Kidney epithelial cell (primary cell): ENCODE measurements around the gene COCH. TPM values are rescaled to one million over a fixed set of nuclear protein-coding genes. Genes with fewer than 3 reads are reported as not detected.
"Not testable (repeated sequence)": the region's sequence is repeated elsewhere in the genome, so short reads cannot be mapped to it uniquely, and the experiment has no call there.

Experiments used
- DNase-seq: peaks from one replicate; pipeline ENCODE4 v3.0.0-alpha.2; 2010; ENCODE audit warnings: low read depth
- H3K27me3 ChIP-seq: 2 replicates; pipeline ENCODE4 v1.6.0; 2011; ENCODE audit warnings: low read length; ENCODE audit not compliant: control insufficient read depth, insufficient read depth
- H3K36me3 ChIP-seq: 2 replicates; pipeline ENCODE4 v1.5.1; 2011; ENCODE audit warnings: low read length; ENCODE audit not compliant: control insufficient read depth, insufficient read depth
- H3K4me3 ChIP-seq: 2 replicates; pipeline ENCODE4 v1.5.1; 2011; ENCODE audit warnings: low read depth, mild to moderate bottlenecking, control low read depth, low read length
- total RNA-seq: library from RNA; depleted of rRNA; stranded (reverse); fragments of >200 nt; gene quantifications from 2 replicates; pipeline ENCODE4 v1.2.3, GENCODE V29; 2015
- TF ChIP-seq, protein P1 (sequence below): IDR thresholded peaks from 2 replicates; pipeline ENCODE4 v1.5.1; 2011; ENCODE audit warnings: mild to moderate bottlenecking, moderate library complexity, low read length, control low read depth, inconsistent platforms; ENCODE audit not compliant: insufficient read depth, poor library complexity, severe bottlenecking

COCH gene
- total RNA-seq, 1 donor from 2014 or later = 16.4 TPM

DNA sequence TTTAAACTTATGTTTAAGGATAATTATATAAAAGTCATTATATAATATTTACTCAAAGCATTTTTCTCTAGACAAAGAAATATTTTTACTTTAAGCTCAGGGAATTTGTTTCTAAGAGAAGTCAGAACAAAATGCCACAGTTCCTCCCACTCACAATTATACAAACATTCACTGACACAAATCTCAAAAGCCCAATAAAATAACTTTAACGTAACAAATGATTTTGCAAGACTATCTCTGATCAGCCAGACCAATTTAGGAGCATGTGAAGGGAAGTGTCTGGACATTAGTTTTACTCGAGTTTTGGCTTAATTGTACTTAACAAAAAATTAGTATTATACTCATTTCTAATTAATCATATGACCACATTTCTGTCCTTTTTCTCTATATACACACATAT, 41.2 kb downstream of the COCH start:
- no peaks in the 10 kb centered on the region for H3K27me3 ChIP-seq
- no peak overlapping the region for H3K4me3 ChIP-seq
- TF ChIP-seq, protein P1, sequence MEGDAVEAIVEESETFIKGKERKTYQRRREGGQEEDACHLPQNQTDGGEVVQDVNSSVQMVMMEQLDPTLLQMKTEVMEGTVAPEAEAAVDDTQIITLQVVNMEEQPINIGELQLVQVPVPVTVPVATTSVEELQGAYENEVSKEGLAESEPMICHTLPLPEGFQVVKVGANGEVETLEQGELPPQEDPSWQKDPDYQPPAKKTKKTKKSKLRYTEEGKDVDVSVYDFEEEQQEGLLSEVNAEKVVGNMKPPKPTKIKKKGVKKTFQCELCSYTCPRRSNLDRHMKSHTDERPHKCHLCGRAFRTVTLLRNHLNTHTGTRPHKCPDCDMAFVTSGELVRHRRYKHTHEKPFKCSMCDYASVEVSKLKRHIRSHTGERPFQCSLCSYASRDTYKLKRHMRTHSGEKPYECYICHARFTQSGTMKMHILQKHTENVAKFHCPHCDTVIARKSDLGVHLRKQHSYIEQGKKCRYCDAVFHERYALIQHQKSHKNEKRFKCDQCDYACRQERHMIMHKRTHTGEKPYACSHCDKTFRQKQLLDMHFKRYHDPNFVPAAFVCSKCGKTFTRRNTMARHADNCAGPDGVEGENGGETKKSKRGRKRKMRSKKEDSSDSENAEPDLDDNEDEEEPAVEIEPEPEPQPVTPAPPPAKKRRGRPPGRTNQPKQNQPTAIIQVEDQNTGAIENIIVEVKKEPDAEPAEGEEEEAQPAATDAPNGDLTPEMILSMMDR = no peak
- no peak for DNase-seq
- H3K36me3 ChIP-seq = no peaks in the 10 kb centered on the region

DNA sequence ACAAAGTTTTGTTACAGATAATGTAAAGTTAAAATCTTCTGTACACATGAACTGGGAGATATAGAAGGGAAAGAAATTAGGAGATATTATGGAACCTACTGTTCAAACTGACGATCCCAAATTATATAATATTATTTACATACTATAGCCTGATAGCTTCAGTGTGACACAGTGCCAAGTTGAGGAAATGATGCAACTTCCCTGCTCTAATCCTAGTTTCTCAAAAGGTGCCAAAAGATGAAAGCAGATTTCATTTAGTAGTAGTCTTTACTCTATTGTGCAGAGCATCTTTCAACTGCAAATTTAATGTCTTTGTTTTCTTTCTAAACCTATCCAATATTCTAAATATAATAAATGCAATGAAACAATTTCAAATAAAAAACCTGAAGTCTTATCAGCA, 46.9 kb downstream of the COCH start:
- no peaks in the 10 kb centered on the region for H3K36me3 ChIP-seq
- H3K4me3 ChIP-seq = no peak overlapping the region
- TF ChIP-seq, protein P1 = no peak
- no peak for DNase-seq
- no peaks in the 10 kb centered on the region for H3K27me3 ChIP-seq

DNA sequence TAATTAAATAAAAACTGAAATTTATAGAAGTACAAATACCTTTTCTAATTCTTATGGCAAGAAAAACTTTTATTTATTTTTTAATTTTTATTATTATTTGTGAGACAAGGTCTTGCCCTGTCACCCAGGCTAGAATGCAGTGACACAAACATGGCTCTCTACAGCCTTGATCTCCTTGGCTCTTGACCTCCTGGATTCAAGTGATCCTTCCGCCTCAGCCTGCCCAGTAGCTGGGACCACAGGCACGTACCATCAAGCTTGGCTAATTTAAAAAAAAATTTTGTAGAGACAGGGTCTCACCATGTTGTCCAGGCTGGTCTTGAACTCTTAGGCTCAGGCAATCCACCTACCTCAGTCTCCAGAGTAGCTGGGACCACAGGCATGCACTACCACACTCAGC, 47.4 kb downstream of the COCH start:
- Histone ChIP-seq H3K27me3 (no peaks in the 10 kb centered on the region), H3K4me3 (no peak overlapping the region), H3K36me3 (no peaks in the 10 kb centered on the region)
- DNase-seq = no peak
- TF ChIP-seq, protein P1 = no peak

DNA sequence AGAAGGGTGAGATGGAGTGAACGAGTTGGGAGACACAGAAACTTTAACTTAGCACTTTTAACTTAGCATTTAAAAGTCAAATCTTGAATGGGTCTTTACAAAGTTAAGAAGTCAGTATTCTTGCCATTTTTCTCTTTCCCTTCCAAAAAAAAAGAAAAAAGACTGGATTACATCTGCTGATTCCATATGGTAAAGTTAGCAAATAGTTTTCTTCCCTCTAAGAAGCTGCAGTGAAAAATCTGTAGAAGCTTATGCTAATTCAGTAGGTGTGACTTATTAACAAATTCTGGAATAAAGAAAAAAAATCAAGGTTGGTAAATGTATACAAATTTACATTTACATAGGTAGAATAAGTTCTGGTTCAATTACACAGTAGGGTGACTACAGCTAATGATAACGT, 50.9 kb downstream of the COCH start:
- no peaks in the 10 kb centered on the region for H3K36me3 ChIP-seq
- DNase-seq = no peak
- TF ChIP-seq, protein P1 = no peak
- no peak overlapping the region for H3K4me3 ChIP-seq
- H3K27me3 ChIP-seq = no peaks in the 10 kb centered on the region

DNA sequence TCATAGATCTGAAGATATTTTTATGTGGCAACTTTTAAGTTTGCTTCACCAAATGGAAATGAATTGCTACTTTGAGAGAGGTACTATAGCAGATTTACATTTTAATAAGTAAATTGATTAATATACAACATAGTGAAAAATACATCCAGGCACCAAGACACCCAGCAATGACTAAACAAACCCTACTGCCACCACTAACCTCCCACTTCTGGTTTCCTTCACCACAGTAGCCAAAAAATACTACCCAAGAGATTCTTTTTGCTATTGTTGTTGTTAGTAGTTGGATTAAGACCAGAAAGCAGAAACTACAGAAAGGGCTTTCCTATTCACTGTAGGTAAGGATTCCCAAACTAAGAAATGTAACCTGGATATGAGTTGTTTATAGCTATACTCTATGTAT, 54.1 kb downstream of the COCH start:
- TF ChIP-seq, protein P1 = no peak
- DNase-seq = no peak
- Histone ChIP-seq H3K27me3 (no peaks in the 10 kb centered on the region), H3K4me3 (no peak overlapping the region), H3K36me3 (no peaks in the 10 kb centered on the region)

DNA sequence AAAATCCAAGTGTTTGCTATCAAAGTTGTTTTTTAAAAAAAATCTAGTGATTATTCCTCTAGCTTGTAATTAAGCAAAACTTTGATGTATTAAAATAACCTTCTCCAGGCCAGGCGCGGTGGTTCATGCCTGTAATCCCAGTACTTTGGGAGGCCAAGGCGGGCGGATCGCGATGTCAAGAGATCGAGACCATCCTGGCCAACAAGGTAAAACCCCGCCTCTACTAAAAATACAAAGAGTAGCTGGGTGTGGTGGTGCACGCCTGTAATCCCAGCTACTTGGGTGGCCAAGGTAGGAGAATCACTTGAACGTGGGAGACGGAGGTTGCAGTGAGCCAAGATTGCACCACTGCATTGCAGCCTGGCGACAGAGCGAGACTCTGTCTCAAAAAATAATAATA, 59.6 kb downstream of the COCH start:
- H3K27me3 ChIP-seq, H3K4me3 ChIP-seq, DNase-seq, H3K36me3 ChIP-seq: not testable (repeated sequence)
